Lower leg skin (tissue), 3 donors: ENCODE measurements around the gene MTMR2.

Experiments used
- POLR2A ChIP-seq, 2 donors: fragments of 450-650 bp; IDR thresholded peaks; one replicate each; pipeline ENCODE4 v1.6.1; 2016 to 2017; ENCODE audit warnings: antibody characterized with exemption in 2 of 2, mild to moderate bottlenecking in 1 of 2, moderate library complexity in 1 of 2
- TF ChIP-seq, protein P1 (sequence below), 3 donors: fragments of 450-650 bp; IDR thresholded peaks; one replicate each; pipeline ENCODE4 v1.5.1; 2016; ENCODE audit warnings: antibody characterized with exemption in 3 of 3, mild to moderate bottlenecking in 3 of 3, moderate library complexity in 2 of 3

DNA sequence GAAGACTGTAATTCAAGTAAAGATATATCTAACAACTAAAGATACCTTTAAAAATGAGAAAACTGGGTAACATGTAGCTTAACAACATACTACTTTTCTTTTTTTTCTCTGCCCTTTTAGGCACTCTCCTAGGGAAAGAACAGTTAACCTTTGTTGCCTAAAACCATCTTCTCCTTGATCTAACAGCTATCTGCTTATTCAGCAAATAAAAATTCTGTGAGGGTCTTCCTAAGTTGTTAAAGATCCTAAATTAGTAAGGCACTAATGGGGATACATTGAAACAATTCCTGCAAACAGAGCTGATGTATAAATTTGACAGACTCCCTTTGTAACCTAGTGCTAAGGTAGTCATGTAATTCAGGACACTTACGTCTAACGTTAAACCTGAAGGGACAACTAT, 39.1 kb downstream of the MTMR2 start:
- TF ChIP-seq, protein P1, sequence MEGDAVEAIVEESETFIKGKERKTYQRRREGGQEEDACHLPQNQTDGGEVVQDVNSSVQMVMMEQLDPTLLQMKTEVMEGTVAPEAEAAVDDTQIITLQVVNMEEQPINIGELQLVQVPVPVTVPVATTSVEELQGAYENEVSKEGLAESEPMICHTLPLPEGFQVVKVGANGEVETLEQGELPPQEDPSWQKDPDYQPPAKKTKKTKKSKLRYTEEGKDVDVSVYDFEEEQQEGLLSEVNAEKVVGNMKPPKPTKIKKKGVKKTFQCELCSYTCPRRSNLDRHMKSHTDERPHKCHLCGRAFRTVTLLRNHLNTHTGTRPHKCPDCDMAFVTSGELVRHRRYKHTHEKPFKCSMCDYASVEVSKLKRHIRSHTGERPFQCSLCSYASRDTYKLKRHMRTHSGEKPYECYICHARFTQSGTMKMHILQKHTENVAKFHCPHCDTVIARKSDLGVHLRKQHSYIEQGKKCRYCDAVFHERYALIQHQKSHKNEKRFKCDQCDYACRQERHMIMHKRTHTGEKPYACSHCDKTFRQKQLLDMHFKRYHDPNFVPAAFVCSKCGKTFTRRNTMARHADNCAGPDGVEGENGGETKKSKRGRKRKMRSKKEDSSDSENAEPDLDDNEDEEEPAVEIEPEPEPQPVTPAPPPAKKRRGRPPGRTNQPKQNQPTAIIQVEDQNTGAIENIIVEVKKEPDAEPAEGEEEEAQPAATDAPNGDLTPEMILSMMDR (IDR thresholded peaks at IDR 0.05) = no peak
- TF ChIP-seq POLR2A (IDR thresholded peaks at IDR 0.05) = no peak
